Astrocyte (in vitro differentiated cells and primary cell): ENCODE results near the gene SPIRE2. TPM values are rescaled to one million over a fixed set of nuclear protein-coding genes. Genes with fewer than 3 reads are reported as not detected.

Experiments used
- DNase-seq: peaks from one replicate; pipeline ENCODE4 v3.0.0-alpha.2; 2010; ENCODE audit warnings: low read depth
- FAIRE-seq: peaks from 2 replicates; lab custom pipeline; 2011; peaks lifted over from hg19 to GRCh38; lab: Jason Lieb, UNC
- H2AFZ ChIP-seq: 2 replicates; pipeline ENCODE4 v1.6.0; 2012; ENCODE audit warnings: low read depth, low read length, inconsistent platforms
- H3K27ac ChIP-seq: 2 replicates; pipeline ENCODE4 v1.5.1; 2011; ENCODE audit warnings: low read depth, low read length, inconsistent platforms
- H3K27me3 ChIP-seq: 2 replicates; pipeline ENCODE4 v1.6.0; 2011; ENCODE audit warnings: low read length, inconsistent platforms; ENCODE audit not compliant: insufficient read depth
- H3K36me3 ChIP-seq: 2 replicates; pipeline ENCODE4 v1.5.1; 2011; ENCODE audit warnings: low read length, inconsistent platforms; ENCODE audit not compliant: insufficient read depth
- H3K4me1 ChIP-seq: 2 replicates; pipeline ENCODE4 v1.5.1; 2011; ENCODE audit warnings: low read length, inconsistent platforms; ENCODE audit not compliant: insufficient read depth
- H3K4me2 ChIP-seq: 2 replicates; pipeline ENCODE4 v1.6.0; 2012; ENCODE audit warnings: low read length, inconsistent platforms
- H3K4me3 ChIP-seq: 2 replicates; pipeline ENCODE4 v1.5.1; 2011; ENCODE audit warnings: low read depth, mild to moderate bottlenecking, low read length, inconsistent platforms; ENCODE audit not compliant: insufficient read depth
- H3K79me2 ChIP-seq: 2 replicates; pipeline ENCODE4 v1.6.0; 2012; ENCODE audit warnings: mild to moderate bottlenecking, low read length, inconsistent platforms; ENCODE audit not compliant: insufficient read depth
- H3K9ac ChIP-seq: 2 replicates; pipeline ENCODE4 v1.6.0; 2012; ENCODE audit warnings: mild to moderate bottlenecking, low read length, inconsistent platforms
- H3K9me3 ChIP-seq: 2 replicates; pipeline ENCODE4 v1.5.1; 2012; ENCODE audit warnings: low read depth, mild to moderate bottlenecking, low read length, inconsistent platforms; ENCODE audit not compliant: insufficient read depth
- H4K20me1 ChIP-seq: 2 replicates; pipeline ENCODE4 v1.6.0; 2012; ENCODE audit warnings: low read length, inconsistent platforms; ENCODE audit not compliant: insufficient read depth
- H3K27ac Mint-ChIP-seq: one replicate; pipeline ENCODE4 v1.8.0; 2021; ENCODE audit warnings: mild to moderate bottlenecking, mixed read lengths; ENCODE audit not compliant: unreplicated experiment
- H3K27me3 Mint-ChIP-seq: one replicate; pipeline ENCODE4 v1.8.0; 2021; ENCODE audit warnings: low read depth, mixed read lengths; ENCODE audit not compliant: unreplicated experiment
- H3K36me3 Mint-ChIP-seq: one replicate; pipeline ENCODE4 v1.8.0; 2021; ENCODE audit warnings: low read depth, mixed read lengths; ENCODE audit not compliant: unreplicated experiment
- H3K4me1 Mint-ChIP-seq: one replicate; pipeline ENCODE4 v1.8.0; 2021; ENCODE audit warnings: low read depth, mixed read lengths; ENCODE audit not compliant: unreplicated experiment
- H3K4me3 Mint-ChIP-seq: one replicate; pipeline ENCODE4 v1.8.0; 2021; ENCODE audit warnings: mild to moderate bottlenecking, moderate library complexity, mixed read lengths; ENCODE audit not compliant: unreplicated experiment
- H3K9me3 Mint-ChIP-seq: one replicate; pipeline ENCODE4 v1.8.0; 2021; ENCODE audit warnings: mild to moderate bottlenecking, mixed read lengths; ENCODE audit not compliant: unreplicated experiment
- EZH2 ChIP-seq: IDR thresholded peaks from 2 replicates; pipeline ENCODE4 v1.6.1; 2012; ENCODE audit warnings: mild to moderate bottlenecking, low read length, inconsistent platforms; ENCODE audit not compliant: insufficient read depth
- total RNA-seq: library from RNA; stranded (reverse); gene quantifications from 2 replicates; pipeline ENCODE4 v1.2.1, GENCODE V29; 2021
- TF ChIP-seq, protein P1 (sequence below): IDR thresholded peaks from 2 replicates; pipeline ENCODE4 v1.5.1; 2011; ENCODE audit warnings: low read depth, mild to moderate bottlenecking, inconsistent platforms, low read length, moderate library complexity; ENCODE audit not compliant: insufficient read depth

SPIRE2 gene
- total RNA-seq, 1 donor from 2014 or later: 3.2 TPM

DNA sequence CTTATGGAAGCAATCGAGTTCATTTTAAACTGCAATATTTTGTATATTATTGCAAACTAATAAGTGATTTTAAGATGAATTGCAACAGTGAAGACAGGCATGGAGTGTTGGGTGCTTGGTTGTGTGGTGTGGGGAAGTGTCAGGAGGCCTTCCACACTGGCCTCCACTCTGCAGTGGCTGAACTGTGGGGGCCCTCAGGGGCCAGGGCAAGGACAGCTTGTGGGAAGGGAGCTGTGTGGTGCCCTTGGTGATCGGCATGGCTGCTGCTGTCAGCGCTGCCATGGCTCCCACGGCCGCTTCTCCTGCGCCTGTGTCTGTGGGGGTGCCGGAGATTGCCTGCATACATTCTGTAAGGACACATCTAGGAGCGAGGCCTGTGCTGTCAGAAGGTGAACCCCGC is 64.4 kb downstream of the SPIRE2 start:
- H3K9me3 Mint-ChIP-seq: no peaks in the 10 kb centered on the region
- Histone ChIP-seq H3K4me2 (no peak overlapping the region), H3K9ac (no peak overlapping the region), H3K36me3 (peaks cover 49% of the 10 kb centered on the region), H3K27me3 (no peaks in the 10 kb centered on the region), H3K9me3 (no peaks in the 10 kb centered on the region), H3K4me3 (no peak overlapping the region), H4K20me1 (peaks cover 63% of the 10 kb centered on the region), H3K27ac (no peak overlapping the region), H2AFZ (no peak overlapping the region), H3K79me2 (peaks cover 24% of the 10 kb centered on the region), H3K4me1 (no peaks in the 10 kb centered on the region)
- H3K4me3 Mint-ChIP-seq: no peak overlapping the region
- peaks cover 3% of the 10 kb centered on the region for H3K4me1 Mint-ChIP-seq
- H3K27me3 Mint-ChIP-seq: no peaks in the 10 kb centered on the region
- H3K36me3 Mint-ChIP-seq: peaks cover 17% of the 10 kb centered on the region
- FAIRE-seq (no peak), DNase-seq (no peak)
- TF ChIP-seq EZH2: no peak
- TF ChIP-seq, protein P1, sequence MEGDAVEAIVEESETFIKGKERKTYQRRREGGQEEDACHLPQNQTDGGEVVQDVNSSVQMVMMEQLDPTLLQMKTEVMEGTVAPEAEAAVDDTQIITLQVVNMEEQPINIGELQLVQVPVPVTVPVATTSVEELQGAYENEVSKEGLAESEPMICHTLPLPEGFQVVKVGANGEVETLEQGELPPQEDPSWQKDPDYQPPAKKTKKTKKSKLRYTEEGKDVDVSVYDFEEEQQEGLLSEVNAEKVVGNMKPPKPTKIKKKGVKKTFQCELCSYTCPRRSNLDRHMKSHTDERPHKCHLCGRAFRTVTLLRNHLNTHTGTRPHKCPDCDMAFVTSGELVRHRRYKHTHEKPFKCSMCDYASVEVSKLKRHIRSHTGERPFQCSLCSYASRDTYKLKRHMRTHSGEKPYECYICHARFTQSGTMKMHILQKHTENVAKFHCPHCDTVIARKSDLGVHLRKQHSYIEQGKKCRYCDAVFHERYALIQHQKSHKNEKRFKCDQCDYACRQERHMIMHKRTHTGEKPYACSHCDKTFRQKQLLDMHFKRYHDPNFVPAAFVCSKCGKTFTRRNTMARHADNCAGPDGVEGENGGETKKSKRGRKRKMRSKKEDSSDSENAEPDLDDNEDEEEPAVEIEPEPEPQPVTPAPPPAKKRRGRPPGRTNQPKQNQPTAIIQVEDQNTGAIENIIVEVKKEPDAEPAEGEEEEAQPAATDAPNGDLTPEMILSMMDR: no peak
- no peak overlapping the region for H3K27ac Mint-ChIP-seq

DNA sequence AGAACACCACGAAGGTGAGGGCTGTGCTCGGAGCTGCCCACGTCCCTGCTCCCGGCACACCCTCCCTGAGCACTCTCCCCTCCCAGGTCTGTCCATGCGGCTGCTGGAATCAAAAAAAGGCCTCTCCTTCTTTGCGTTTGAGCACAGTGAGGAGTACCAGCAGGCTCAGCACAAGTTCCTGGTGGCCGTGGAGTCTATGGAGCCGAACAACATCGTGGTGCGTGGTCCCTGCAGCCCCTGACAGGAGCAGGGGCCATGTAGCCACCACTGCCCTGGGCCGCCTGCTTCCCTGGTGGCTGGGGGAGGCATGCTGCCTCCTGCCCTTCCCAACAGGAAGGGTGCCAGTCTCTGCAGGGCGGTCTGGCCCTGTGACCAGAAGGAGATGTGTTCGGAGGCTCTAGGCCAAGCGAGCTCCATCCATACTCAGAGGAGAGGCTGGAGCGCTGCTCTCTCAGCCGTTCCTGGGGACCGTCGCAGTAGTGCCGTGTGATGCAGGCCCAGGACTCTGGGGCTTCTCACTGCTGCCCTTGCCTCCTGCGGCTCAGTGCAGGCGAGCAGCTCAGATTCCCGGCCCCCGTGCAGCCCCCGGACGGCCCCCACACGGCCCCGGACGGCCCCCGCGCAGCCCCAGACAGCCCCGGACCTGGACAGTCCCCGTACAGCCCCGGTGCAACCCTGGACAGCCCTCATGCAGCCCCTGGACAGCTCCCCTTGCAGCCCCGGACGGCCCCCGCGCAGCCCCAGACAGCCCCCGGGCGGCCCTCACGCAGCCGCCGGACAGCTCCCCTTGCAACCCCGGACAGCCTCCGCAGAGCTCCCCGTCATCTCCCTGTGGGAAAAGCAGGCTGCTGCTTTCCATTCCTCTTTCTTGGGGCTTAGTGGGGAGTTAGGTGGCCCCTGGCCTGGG is 65.6 kb downstream of the SPIRE2 start:
- Histone ChIP-seq H3K4me2 (no peak overlapping the region), H4K20me1 (peaks cover 63% of the 10 kb centered on the region), H3K27ac (no peak overlapping the region), H3K9ac (no peak overlapping the region), H3K4me1 (no peaks in the 10 kb centered on the region), H3K27me3 (no peaks in the 10 kb centered on the region), H3K36me3 (peaks cover 49% of the 10 kb centered on the region), H3K4me3 (no peak overlapping the region), H3K79me2 (peaks cover 24% of the 10 kb centered on the region), H3K9me3 (no peaks in the 10 kb centered on the region), H2AFZ (no peak overlapping the region)
- H3K36me3 Mint-ChIP-seq: peaks cover 15% of the 10 kb centered on the region
- peaks cover 3% of the 10 kb centered on the region for H3K4me1 Mint-ChIP-seq
- H3K27me3 Mint-ChIP-seq: no peaks in the 10 kb centered on the region
- H3K27ac Mint-ChIP-seq: no peak overlapping the region
- FAIRE-seq: no peak
- no peaks in the 10 kb centered on the region for H3K9me3 Mint-ChIP-seq
- TF ChIP-seq, protein P1: no peak
- no peak for TF ChIP-seq EZH2
- no peak overlapping the region for H3K4me3 Mint-ChIP-seq
- DNase-seq: no peak
